H9 (cell line): ENCODE data around the gene ABCG1. TPM values are rescaled to one million over a fixed set of nuclear protein-coding genes. Genes with fewer than 3 reads are reported as not detected.

Experiments
- DNase-seq: peaks from one replicate; pipeline ENCODE4 v3.0.0-alpha.2; 2017
- H2AFZ ChIP-seq: one replicate; pipeline ENCODE4 v1.6.1; 2013; ENCODE audit warnings: mild to moderate bottlenecking, low read length, control low read depth, moderate library complexity
- H2AK5ac ChIP-seq: 2 replicates; pipeline ENCODE4 v1.6.1; 2013; ENCODE audit warnings: low read length, control low read depth, mixed read lengths; ENCODE audit not compliant: insufficient read length
- H2BK120ac ChIP-seq: one replicate; pipeline ENCODE4 v1.6.1; 2013; ENCODE audit warnings: low read depth, mild to moderate bottlenecking, low read length, control low read depth, inconsistent platforms; ENCODE audit not compliant: poor library complexity, severe bottlenecking
- H2BK12ac ChIP-seq: 2 replicates; pipeline ENCODE4 v1.6.1; 2013; ENCODE audit warnings: low read length, control low read depth, mixed read lengths, low read depth; ENCODE audit not compliant: insufficient read length
- H2BK15ac ChIP-seq: 2 replicates; pipeline ENCODE4 v1.6.1; 2013; ENCODE audit warnings: low read depth, low read length, control low read depth
- H2BK20ac ChIP-seq: one replicate; pipeline ENCODE4 v1.6.1; 2013; ENCODE audit warnings: low read depth, mild to moderate bottlenecking, low read length, control low read depth, inconsistent platforms; ENCODE audit not compliant: poor library complexity, severe bottlenecking
- H2BK5ac ChIP-seq: 2 replicates; pipeline ENCODE4 v1.6.1; 2013; ENCODE audit warnings: low read length, control low read depth, mixed read lengths; ENCODE audit not compliant: insufficient read length
- H3K14ac ChIP-seq: 2 replicates; pipeline ENCODE4 v1.6.1; 2013; ENCODE audit warnings: low read length, control low read depth; ENCODE audit not compliant: insufficient read depth
- H3K18ac ChIP-seq: 2 replicates; pipeline ENCODE4 v1.6.1; 2013; ENCODE audit warnings: low read depth, mild to moderate bottlenecking, mixed read lengths, low read length, control low read depth; ENCODE audit not compliant: insufficient read length
- H3K23ac ChIP-seq: 2 replicates; pipeline ENCODE4 v1.6.1; 2013; ENCODE audit warnings: low read length, control low read depth, mixed read lengths, low read depth; ENCODE audit not compliant: insufficient read length
- H3K23me2 ChIP-seq: 2 replicates; pipeline ENCODE4 v1.6.1; 2013; ENCODE audit warnings: low read depth, mild to moderate bottlenecking, mixed read lengths, low read length, control low read depth; ENCODE audit not compliant: insufficient read length, poor library complexity, severe bottlenecking
- H3K27ac ChIP-seq: 2 replicates; pipeline ENCODE4 v1.5.1; 2013; ENCODE audit warnings: low read length, control low read depth, mixed read lengths, low read depth; ENCODE audit not compliant: insufficient read length
- H3K27me3 ChIP-seq: 2 replicates; pipeline ENCODE4 v1.6.1; 2013; ENCODE audit warnings: low read length, control low read depth, inconsistent platforms; ENCODE audit not compliant: insufficient read depth
- H3K4ac ChIP-seq: 2 replicates; pipeline ENCODE4 v1.6.1; 2013; ENCODE audit warnings: low read depth, mild to moderate bottlenecking, control low read depth, inconsistent platforms, low read length, moderate library complexity
- H3K4me1 ChIP-seq: 2 replicates; pipeline ENCODE4 v1.6.1; 2013; ENCODE audit warnings: low read length, control low read depth, inconsistent platforms; ENCODE audit not compliant: insufficient read depth
- H3K4me2 ChIP-seq: 2 replicates; pipeline ENCODE4 v1.6.1; 2013; ENCODE audit warnings: low read length, control low read depth, mixed read lengths; ENCODE audit not compliant: insufficient read length, insufficient read depth
- H3K56ac ChIP-seq: 2 replicates; pipeline ENCODE4 v1.6.1; 2013; ENCODE audit warnings: low read depth, mild to moderate bottlenecking, mixed read lengths, low read length, control low read depth; ENCODE audit not compliant: insufficient read length
- H3K79me1 ChIP-seq: 2 replicates; pipeline ENCODE4 v1.6.1; 2013; ENCODE audit warnings: low read depth, mild to moderate bottlenecking, moderate library complexity, low read length, control low read depth, inconsistent platforms; ENCODE audit not compliant: insufficient read depth, poor library complexity, severe bottlenecking
- H3K79me2 ChIP-seq: 2 replicates; pipeline ENCODE4 v1.6.1; 2013; ENCODE audit warnings: low read length, control low read depth, inconsistent platforms; ENCODE audit not compliant: insufficient read depth
- H3K9ac ChIP-seq: 2 replicates; pipeline ENCODE4 v1.6.1; 2013; ENCODE audit warnings: low read length, control low read depth, mixed read lengths; ENCODE audit not compliant: insufficient read length; ENCODE audit errors: extremely low read depth
- H3K9me3 ChIP-seq: one replicate; pipeline ENCODE4 v1.6.1; 2013; ENCODE audit warnings: low read depth, low read length, inconsistent platforms; ENCODE audit not compliant: control insufficient read depth
- H3T11ph ChIP-seq: one replicate; pipeline ENCODE4 v1.6.1; 2013; ENCODE audit warnings: mild to moderate bottlenecking, low read length, control low read depth, inconsistent platforms
- H4K20me1 ChIP-seq: one replicate; pipeline ENCODE4 v1.6.1; 2013; ENCODE audit not compliant: control insufficient read depth, insufficient read length, insufficient read depth
- H4K5ac ChIP-seq: 2 replicates; pipeline ENCODE4 v1.6.1; 2013; ENCODE audit warnings: low read depth, mild to moderate bottlenecking, mixed read lengths, low read length, control low read depth; ENCODE audit not compliant: insufficient read length
- H4K8ac ChIP-seq: replicated peaks from 2 replicates; pipeline ENCODE4 v1.6.1; 2013; ENCODE audit warnings: low read length, control low read depth, mixed read lengths, low read depth; ENCODE audit not compliant: insufficient read length
- H4K91ac ChIP-seq: 2 replicates; pipeline ENCODE4 v1.6.1; 2013; ENCODE audit warnings: low read depth, mild to moderate bottlenecking, moderate library complexity, mixed read lengths, low read length, control low read depth; ENCODE audit not compliant: insufficient read length
- H3K27ac Mint-ChIP-seq, 3 experiments: 2 replicates in 2 of 3; 3 replicates in 1 of 3; pipeline ENCODE4 v1.8.0; 2020 to 2021; ENCODE audit warnings: mixed read lengths in 3 of 3, mild to moderate bottlenecking in 1 of 3, moderate library complexity in 1 of 3
- H3K27me3 Mint-ChIP-seq: 2 replicates; pipeline ENCODE4 v1.8.0; 2021; ENCODE audit warnings: low read depth, mild to moderate bottlenecking, moderate library complexity, mixed read lengths
- H3K36me3 Mint-ChIP-seq, 3 experiments: 2 replicates in 2 of 3; 3 replicates in 1 of 3; pipeline ENCODE4 v1.8.0; 2020 to 2021; ENCODE audit warnings: low read depth in 3 of 3, mixed read lengths in 3 of 3; ENCODE audit not compliant: insufficient read depth in 1 of 3
- H3K4me1 Mint-ChIP-seq, 2 experiments: 2 replicates each; pipeline ENCODE4 v1.8.0; 2020; ENCODE audit warnings: mixed read lengths in 2 of 2
- H3K4me3 Mint-ChIP-seq, 2 experiments: 2 replicates in 1 of 2; 3 replicates in 1 of 2; pipeline ENCODE4 v1.8.0; 2020 to 2021; ENCODE audit warnings: mild to moderate bottlenecking in 2 of 2, mixed read lengths in 2 of 2, moderate library complexity in 1 of 2
- H3K9me3 Mint-ChIP-seq, 2 experiments: 2 replicates in 1 of 2; 3 replicates in 1 of 2; pipeline ENCODE4 v1.8.0; 2020; ENCODE audit warnings: mild to moderate bottlenecking in 2 of 2, mixed read lengths in 2 of 2, moderate library complexity in 1 of 2
- CTCF ChIP-seq: fragments of 200-600 bp; sonication (generic); conservative IDR thresholded peaks from 3 replicates; pipeline ENCODE4 v1.8.0; 2021; ENCODE audit warnings: antibody characterized with exemption, mild to moderate bottlenecking
- WGBS: extraction: QIAGEN DNeasy Blood & Tissue Kit; methylation state at CpG from one replicate; pipeline ENCODE4 v1.1.7; 2013; ENCODE audit warnings: missing lambda C conversion rate, low lambda C conversion rate, mixed read lengths; ENCODE audit not compliant: insufficient read length; ENCODE audit errors: extremely low coverage; 5-methylcytosine and 5-hydroxymethylcytosine counted together
- total RNA-seq: library from RNA; stranded (reverse); gene quantifications from 2 replicates; pipeline ENCODE4 v1.2.1, GENCODE V29; 2021

ABCG1 gene
- total RNA-seq, 1 experiment from 2014 or later = 0.83 TPM

- H3K79me2 ChIP-seq = no peaks in the 10 kb centered on the region
- no peak overlapping the region for H2BK5ac ChIP-seq
- no peak overlapping the region for H3K14ac ChIP-seq
- H2BK12ac ChIP-seq = no peak overlapping the region
- no peaks in the 10 kb centered on the region for H4K20me1 ChIP-seq
- no peak overlapping the region for H2AFZ ChIP-seq
- WGBS = no CpG with 5 or more reads among the region's 24 CpGs
- no peaks in the 10 kb centered on the region for H3K79me1 ChIP-seq
- peaks cover 26 to 30% of the 10 kb centered on the region in 2 experiments for H3K4me1 Mint-ChIP-seq
- no peak overlapping the region for H3K4me3 Mint-ChIP-seq
- H3K4me2 ChIP-seq = no peak overlapping the region
- peaks cover 2 to 4% of the 10 kb centered on the region in 2 experiments; a peak in 2 of 5 replicates for H3K9me3 Mint-ChIP-seq
- H3K4me1 ChIP-seq = peaks cover 1% of the 10 kb centered on the region; the same call in 1 of the 2 replicates
- no peak overlapping the region for H3K4ac ChIP-seq
- no peak overlapping the region for H4K8ac ChIP-seq
- no peak overlapping the region for H3K9ac ChIP-seq
- no peaks in the 10 kb centered on the region for H3K9me3 ChIP-seq
- H3K27me3 ChIP-seq = no peaks in the 10 kb centered on the region
- H2BK120ac ChIP-seq = no peak overlapping the region
- H3K27ac ChIP-seq = no peak overlapping the region
- TF ChIP-seq CTCF = no peak
- DNase-seq = no peak
- H3K27ac Mint-ChIP-seq = no peak overlapping the region; a peak in 1 of 7 replicates
- H3K56ac ChIP-seq = no peak overlapping the region
- no peaks in the 10 kb centered on the region; a peak in 1 of 7 replicates for H3K36me3 Mint-ChIP-seq
- H3K23ac ChIP-seq = no peak overlapping the region
- no peaks in the 10 kb centered on the region for H3K27me3 Mint-ChIP-seq
- no peak overlapping the region for H3T11ph ChIP-seq
- H4K5ac ChIP-seq = no peak overlapping the region
- H4K91ac ChIP-seq = no peak overlapping the region
- no peak overlapping the region for H2AK5ac ChIP-seq
- H3K18ac ChIP-seq = no peak overlapping the region
- H2BK20ac ChIP-seq = no peak overlapping the region
- H2BK15ac ChIP-seq = no peak overlapping the region
- H3K23me2 ChIP-seq = no peaks in the 10 kb centered on the region
These were observed 121.5 kb downstream of the ABCG1 start for GRCh38 chr21:42340187-42341050.
